ENCODE measurements around the gene METAP1D. TPM values are rescaled to one million over a fixed set of nuclear protein-coding genes. Genes with fewer than 3 reads are reported as not detected.
"Not testable (repeated sequence)": the region's sequence is repeated elsewhere in the genome, so short reads cannot be mapped to it uniquely, and the experiment has no call there.

Gene METAP1D
- total RNA-seq, 1 experiment from 2014 or later = 22.9 TPM

DNA sequence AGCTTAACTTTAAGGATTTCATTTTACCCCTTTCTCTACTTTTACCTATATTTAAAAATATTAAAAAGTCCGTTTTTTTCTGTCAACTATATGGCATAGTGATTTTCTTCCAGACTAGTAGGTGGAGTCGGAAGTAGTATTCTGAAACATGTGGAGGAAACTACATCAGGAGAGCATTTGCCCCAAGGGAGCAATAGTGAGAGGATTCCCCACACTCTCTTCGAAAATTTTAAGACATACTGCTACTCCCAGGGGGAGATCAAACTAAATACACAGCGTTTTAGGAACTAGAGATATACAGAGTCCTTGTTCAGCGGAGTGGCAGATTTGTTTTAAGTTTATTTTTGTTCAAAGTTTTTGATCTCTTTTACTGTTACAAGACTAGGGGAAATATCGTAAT is 40.6 kb downstream of the METAP1D start:
- in situ Hi-C loops (cut with HindIII; ENCODE audit: low pct_unique_long_range_greater_than_20kb, low sequenced_read_pairs) = no loop called here
- no peak for DNase-seq (ENCODE audit: low read depth)

DNA sequence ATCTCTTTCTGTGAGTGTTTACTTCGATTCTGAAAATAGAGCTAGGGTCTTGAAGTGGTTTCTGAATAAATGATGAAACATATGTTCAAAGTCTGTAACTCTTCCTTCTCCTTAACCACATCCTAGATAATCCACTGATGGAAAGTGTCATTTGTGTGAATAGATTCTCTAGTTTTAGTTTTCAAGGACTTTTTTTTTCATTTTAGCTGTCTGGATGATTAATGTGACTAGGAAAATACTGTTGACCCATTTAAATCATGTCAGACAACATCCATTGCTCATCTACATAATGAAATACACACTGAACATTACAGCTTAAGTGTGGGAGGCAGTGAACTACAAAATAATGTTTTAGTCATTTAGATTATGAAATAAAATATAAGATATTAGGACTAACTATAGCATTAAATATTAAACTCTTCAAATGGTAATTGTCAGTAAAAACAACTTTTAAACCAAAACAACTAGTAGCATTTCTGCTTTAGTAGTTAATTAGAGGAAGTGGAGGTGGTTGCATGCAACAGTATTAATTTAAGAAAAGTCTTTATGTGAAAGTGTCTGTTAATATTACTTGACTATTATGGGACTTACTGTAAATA is 46.4 kb downstream of the METAP1D start:
- in situ Hi-C loops (cut with HindIII; ENCODE audit: low pct_unique_long_range_greater_than_20kb, low sequenced_read_pairs) = no loop called here
- DNase-seq (ENCODE audit: low read depth) = no peak

DNA sequence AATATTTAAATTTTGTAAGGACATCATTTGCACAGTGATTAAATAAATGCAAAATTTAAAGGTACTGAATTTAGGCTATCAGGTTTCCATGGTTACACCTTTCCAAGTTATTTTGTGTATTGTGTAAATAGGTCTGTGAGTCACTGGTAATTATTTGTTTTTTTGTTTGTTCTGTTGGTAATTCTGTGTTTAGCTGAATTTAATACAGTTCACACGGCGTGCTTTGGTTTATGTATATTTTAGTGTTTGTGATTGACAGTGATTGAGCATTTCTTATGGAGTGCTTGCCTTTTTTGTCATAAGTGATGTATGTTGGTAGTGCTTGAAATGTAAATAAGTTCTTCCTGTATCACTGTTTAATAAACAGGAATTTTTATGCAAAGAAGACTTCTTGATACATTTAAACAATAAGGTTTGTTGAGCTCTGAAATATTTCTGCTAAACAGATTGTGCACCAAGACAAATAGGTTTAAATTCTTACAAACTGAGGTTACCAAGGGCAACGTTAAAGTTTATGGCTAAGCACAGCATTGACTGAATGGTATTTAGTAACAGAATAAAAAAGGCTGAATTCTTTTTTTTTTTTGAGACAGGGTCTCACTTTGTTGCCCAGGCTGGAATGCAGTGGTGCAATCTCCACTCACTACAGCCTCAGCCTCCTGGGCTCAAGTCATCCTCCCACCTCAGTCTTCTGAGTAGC is 47.3 kb downstream of the METAP1D start:
- DNase-seq (ENCODE audit: low read depth) = no peak

DNA sequence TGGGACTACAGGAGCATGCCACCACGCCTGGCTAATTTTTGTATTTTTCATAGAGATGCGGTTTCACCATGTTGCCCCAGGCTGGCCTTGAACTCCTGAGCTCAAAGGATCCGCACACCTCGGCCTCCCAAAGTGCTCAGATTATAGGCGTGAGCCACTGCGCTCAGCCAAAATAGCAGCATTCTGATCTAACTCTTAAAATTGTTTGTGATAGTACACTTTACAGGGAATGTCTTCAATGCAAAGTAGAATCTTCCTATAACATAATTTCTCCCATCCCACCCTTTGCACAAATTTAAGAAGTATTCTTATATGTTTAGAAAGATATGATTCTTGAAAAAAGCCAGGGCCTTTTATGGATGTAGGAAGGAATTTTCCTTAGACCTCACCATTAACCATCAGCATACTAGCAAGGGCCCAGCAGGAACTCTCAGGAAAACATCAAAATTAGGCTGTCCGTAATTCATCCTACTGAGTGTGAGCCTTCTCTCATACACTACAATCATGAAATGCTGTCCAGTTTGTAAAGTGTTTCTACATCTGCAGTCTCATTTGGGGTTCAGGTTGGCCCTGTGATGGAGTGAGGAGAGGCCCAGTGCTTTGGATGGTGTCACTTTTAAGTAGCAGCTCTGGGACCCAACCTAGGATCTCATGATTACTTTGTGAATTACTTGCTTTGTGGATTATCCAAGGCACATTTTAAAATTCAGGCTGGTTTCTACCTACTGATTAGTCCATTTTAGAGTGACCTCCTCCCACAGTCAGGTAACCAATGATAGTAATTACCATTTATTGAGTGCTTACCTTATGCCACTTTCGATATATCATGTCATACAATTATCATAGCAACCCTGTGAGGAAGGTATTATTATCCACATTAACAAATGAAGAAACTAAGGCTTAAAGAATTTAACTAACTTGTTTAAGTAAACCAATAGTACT is 48.1 kb downstream of the METAP1D start:
- no peak for DNase-seq (ENCODE audit: low read depth)
- in situ Hi-C loops (cut with HindIII; ENCODE audit: low pct_unique_long_range_greater_than_20kb, low sequenced_read_pairs) = no loop called here

More for the DNA sequence above, 47.3 kb downstream of the METAP1D start:
- in situ Hi-C loops (cut with HindIII; ENCODE audit: low pct_unique_long_range_greater_than_20kb, low sequenced_read_pairs) = no loop called here

DNA sequence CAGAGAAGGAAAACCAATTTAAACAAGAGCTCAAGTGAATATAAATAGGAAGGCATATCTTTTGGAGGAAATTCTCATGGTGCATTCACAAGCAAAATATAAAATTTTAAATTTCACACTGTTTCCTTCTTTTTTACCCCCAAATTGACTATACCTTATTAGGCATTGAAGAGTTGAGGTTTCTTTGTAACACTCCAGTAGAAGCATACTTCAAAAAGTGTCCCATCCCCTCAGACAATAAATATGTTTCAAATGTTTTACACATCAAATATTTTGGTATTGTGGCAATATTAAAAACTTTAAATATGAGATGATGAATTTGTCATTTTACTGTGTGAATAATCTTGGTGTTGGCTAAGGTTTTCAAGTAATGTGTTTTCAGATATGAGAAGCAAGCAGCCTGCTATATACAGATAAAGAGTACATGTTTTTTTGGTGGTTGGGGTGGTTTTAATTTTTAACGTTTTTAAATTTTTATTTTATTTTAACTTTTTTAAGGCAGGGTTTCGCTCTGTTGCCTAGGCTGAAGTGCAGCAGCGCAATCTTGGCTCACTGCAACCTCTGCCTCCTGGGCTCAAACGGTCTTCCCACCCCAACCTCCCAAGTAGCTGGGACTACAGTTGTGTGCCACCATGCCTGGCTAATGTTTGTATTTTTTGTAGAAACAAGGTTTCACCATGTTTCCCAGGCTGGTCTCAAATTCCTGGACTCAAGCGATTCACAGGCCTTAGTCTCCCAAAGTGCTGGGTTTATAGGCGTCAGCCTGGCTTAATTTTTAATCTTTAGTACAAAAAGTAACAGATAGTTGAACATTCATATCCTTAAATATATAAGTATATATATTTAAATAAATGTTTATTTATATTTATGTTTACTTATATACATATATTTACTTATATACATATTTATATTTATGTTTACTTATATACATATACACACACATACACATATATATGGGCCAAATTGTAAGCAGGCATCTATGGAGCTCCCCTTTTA is 49.1 kb downstream of the METAP1D start:
- DNase-seq (ENCODE audit: low read depth) = no peak
- in situ Hi-C loops (cut with HindIII; ENCODE audit: low pct_unique_long_range_greater_than_20kb, low sequenced_read_pairs) = no loop called here

DNA sequence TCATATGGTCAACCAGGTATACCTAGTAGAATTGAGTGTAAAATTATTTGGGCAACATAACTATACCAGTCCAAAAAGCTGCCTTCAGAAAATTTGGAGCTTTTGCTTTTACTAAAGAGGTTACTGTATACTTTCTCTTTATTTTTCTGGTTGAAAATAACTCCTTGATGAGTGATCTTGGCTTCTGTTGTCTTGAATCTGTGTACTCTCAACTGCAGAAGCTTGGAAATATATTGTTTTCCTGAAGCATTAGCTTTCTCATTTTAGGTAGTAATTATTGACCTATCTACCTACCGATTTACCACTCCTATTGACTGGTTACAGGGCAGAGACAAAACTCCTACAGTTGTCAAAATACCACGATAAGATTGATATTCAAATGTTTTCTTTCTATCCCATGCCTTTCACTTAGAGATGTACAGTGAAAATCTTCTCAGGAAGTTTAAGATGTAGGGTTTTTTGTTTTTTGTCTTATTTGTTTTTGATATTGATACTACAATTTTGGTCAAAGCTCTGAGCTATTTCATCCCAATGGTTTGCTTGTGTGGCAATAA is 49.9 kb downstream of the METAP1D start:
- no peak for DNase-seq (ENCODE audit: low read depth)
- in situ Hi-C loops (cut with HindIII; ENCODE audit: low pct_unique_long_range_greater_than_20kb, low sequenced_read_pairs) = no loop called here

DNA sequence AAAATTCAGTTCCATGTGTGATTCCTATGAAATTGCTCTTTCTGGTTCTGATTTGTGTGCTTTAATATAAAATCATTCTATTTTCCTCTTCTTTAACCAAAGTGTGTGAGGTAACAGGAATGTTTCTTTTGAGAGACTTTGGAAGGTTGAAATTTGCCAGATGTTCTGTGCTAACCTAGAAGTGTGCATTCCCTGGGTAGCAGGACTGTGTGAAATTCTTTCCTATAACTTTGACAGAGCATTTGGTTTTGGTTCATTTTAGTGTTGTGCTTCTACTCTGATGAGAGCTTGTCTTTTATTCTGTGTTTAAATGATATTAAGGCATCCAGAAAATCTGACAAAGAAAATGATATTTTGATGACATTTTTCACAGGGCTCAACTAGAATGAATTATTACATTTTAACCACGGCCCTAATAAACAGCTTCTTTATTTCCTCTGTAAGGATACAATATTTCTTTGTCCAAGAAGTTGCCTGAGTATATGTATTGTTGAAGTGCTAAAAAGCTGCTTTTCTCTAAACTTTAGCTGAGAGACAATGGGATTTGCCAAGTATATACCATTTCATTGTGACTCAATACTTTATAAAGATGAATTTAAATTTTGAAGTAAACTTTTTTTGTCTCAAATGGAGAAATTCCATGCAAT is 50.8 kb downstream of the METAP1D start:
- no peak for DNase-seq (ENCODE audit: low read depth)
- in situ Hi-C loops (cut with HindIII; ENCODE audit: low pct_unique_long_range_greater_than_20kb, low sequenced_read_pairs) = no loop called here

DNA sequence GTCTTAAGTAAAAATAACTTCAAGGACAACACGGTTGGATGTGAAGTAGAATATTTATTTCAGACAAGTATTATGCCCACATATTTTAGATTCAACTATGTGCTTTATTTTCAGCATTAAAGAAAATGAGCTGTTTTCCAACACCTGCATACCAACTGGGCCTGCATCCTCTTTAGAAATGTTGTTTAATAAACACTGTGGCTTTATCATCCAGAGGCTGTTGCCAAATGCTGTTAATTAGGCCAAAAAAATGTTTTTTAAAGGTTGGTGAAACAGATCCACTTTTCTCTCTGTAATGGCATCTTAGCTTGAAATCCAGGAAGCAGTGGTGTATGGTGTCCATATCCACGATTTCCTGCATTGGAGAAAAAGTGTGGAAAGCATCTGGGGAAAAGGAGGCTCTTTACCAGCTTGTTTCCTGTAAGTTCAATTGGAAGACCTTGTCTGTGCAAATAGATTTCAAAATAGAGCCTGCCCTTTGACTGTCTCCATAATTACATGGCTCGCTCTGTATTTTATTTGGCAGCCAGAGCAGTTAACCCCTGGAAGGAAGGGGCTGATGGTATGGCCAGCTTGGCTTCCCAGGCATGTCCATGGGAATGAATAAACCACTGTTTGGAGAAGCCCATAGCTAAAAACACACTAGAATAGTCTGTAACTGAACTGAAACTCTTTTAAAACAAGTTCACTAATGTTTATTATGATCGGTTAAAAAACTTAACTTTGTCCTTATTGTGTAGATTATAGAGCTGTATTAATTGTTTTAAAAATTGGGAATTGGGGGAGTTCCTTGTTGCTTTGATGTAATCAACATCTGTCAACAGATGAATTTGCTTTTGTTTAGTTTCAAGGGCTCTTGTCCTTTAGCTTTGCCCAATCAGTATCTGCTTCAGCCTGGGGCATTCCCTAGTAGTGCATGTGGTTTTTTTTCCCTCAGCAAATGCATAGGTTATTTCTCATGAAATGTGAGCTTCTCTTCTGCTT is 52.5 kb downstream of the METAP1D start:
- no peak for DNase-seq (ENCODE audit: low read depth)
- in situ Hi-C loops (cut with HindIII; ENCODE audit: low pct_unique_long_range_greater_than_20kb, low sequenced_read_pairs) = no loop called here

DNA sequence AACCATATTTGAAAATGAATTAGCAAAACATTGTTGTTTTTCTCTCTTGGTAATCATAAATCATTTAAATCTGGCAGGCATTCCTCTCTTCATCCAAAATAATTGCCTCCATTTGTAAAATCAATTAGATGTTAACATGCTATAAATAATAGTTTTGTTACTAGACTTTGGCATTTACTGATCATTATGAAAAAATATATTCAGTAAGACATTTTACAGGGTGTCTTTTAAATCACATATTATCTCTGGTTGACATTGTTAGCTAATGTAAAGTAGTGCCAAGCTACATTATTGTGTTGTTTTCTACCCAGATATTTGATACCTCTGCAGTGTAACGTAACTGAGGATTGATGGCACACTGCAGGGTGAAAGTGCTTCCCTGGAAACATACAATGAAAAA is 53.7 kb downstream of the METAP1D start:
- in situ Hi-C loops (cut with HindIII; ENCODE audit: low pct_unique_long_range_greater_than_20kb, low sequenced_read_pairs) = no loop called here
- DNase-seq (ENCODE audit: low read depth) = no peak

DNA sequence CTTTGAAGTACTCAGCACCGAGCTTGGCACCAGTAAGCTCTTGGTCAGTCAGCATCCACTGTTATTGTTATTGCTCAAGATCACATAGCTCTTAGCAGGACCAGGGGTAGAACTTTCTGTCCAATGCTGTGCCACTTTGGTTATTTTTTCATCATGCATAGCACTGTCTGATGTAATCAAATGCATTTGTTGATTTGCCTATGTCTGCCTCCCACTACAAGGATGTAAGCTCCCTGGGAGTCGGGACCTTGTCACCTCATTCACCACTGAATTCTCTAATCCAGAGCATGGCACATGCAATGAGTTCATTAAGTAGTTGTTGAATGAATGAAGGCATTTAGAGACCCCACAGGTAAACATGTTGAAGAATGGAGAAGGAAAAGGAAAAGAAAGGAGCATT is 56.5 kb downstream of the METAP1D start:
- in situ Hi-C loops (cut with HindIII; ENCODE audit: low pct_unique_long_range_greater_than_20kb, low sequenced_read_pairs) = no loop called here
- no peak for DNase-seq (ENCODE audit: low read depth)

DNA sequence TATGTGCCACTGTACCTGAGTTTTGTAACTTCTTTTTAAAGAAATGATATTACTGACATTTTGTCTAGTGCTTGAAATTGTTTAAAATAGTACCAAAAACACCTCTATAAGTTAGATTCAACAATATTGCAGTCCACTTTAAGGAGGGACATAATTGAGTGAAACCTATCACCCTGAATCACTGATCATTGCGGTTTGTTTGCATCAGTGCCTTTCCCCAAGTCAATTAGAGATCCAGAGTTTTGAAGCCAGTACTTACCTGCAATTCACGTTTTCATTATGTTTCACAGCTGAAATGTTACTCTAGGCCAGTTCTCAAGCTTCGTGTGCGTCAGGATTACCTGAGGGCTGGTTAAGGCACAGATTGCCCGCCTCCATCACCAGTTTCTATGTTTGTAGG is 58.9 kb downstream of the METAP1D start:
- DNase-seq (ENCODE audit: low read depth) = no peak

DNA sequence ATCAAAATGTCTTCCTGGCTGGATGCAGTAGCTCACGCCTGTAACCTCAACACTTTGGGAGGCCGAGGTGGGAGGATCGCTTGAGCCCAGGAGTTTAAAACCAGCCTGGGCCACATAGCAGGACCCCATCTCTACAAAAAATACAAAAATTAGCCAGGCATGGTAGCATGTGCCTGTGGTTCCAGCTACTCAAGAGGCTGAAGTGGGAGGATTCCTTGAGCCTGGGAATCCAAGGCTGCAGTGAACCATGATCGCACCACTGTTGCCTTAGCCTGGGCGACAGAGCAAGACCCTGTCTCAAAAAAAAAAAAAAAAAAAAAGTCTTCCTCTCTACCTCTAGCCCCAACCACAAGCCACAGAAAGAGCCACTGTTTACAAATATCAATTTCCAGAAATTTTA is 60.4 kb downstream of the METAP1D start:
- DNase-seq (ENCODE audit: low read depth); in situ Hi-C loops (cut with HindIII; ENCODE audit: low pct_unique_long_range_greater_than_20kb, low sequenced_read_pairs): not testable (repeated sequence)

More for the DNA sequence above, 58.9 kb downstream of the METAP1D start:
- in situ Hi-C loops (cut with HindIII; ENCODE audit: low pct_unique_long_range_greater_than_20kb, low sequenced_read_pairs) = no loop called here

DNA sequence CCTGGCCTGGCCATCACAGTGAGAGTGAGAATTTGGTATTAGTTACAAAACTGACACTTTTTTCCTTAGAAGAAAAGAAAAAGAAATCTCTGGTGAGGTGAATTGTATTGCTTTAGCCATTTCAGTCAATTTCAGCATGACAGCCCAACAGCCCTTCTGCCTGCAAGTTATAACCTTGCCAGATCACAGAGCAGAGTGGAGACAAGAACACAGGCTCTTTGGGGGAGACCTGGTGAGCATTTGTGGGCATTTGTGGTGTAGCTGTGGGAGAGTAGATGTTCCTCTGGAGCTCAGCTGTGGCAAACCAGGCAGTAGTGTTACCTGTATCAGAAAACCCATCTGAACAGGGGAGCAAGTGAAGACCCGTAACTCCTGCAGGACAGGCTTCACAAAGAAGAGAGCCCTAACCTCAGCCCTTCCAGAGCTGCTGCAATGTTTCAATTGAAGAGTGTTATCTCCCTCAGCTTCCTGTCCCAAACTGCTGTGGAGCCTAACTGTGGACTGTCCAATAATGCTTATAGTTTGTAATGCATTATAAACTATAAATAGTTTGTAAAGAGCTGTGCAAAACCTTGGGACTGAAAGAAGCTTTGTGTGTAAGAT is 62.8 kb downstream of the METAP1D start:
- DNase-seq (ENCODE audit: low read depth) = no peak
- in situ Hi-C loops (cut with HindIII; ENCODE audit: low pct_unique_long_range_greater_than_20kb, low sequenced_read_pairs) = no loop called here

DNA sequence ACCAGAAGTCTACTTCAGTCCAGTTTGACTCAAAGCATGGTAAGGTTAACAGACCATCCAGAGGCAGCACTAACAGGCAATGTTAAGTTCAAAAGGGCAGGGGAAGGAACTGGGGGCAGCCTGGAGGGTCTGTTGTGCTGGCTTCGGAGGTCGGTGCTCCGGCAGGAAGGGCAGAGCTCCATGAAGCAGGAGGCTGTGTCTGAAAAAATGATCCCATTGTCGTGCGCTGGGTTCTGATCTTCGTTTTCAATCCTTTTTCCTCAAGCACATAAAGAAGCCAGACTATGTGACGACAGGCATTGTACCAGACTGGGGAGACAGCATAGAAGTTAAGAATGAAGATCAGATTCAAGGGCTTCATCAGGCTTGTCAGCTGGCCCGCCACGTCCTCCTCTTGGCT is 63.7 kb downstream of the METAP1D start:
- DNase-seq (ENCODE audit: low read depth) = no peak
- in situ Hi-C loops (cut with HindIII; ENCODE audit: low pct_unique_long_range_greater_than_20kb, low sequenced_read_pairs) = no loop called here

DNA sequence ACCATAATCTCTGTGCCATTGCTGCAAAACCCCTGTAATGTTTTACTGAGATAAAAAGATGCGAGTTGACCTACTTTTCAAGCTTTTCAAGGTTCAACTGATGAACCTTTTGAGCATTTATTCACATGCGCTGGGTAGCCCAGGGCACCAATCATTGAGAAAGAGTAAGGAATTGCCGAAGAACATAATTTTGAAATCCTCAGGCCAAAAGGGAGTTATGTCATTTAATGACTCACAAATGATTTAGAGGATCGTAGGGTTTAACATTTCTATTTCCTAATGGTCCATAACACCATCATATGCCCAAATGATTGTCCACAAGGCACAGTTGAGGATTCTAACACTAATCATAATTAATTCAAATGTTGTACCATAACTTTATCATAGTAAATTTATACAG is 65.4 kb downstream of the METAP1D start:
- in situ Hi-C loops (cut with HindIII; ENCODE audit: low pct_unique_long_range_greater_than_20kb, low sequenced_read_pairs) = no loop called here
- DNase-seq (ENCODE audit: low read depth) = no peak

DNA sequence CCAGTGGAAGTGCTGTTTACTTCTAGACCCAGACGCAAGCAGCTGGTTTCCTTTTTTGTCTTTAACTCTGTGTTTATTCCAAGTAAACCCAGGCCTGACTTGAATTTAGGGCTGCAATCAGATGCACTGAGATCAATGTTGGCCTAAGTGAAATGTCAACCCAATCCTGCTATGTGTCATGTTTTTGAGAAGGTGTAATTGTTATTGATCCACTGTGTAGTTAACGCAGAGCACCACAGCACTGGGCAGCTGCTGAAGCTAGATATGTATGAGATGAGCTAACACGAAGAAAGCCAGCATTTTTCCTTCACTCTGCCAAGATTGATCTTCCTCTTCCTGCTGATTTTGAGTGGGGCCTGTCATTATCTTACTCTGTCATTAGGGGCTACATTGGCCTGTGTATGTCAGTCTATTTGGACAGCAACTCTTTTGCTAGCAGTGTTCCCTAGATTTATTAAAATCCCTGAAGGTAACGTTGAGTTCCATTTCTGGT is 66.7 kb downstream of the METAP1D start:
- in situ Hi-C loops (cut with HindIII; ENCODE audit: low pct_unique_long_range_greater_than_20kb, low sequenced_read_pairs) = no loop called here
- no peak for DNase-seq (ENCODE audit: low read depth)

Measured in Caki2 (cell line).